GM19240 (cell line): ENCODE results near the gene CD163.
"Not testable (repeated sequence)": the region's sequence is repeated elsewhere in the genome, so short reads cannot be mapped to it uniquely, and the experiment has no call there.

ENCODE experiments used
- DNase-seq: peaks from one replicate; pipeline ENCODE4 v3.0.0; 2011; ENCODE audit warnings: low spot score; ENCODE audit not compliant: insufficient read length

The CD163 gene

GRCh38 chr12:7503686-7504415 lies at the start of gene CD163:
Gene CD163 (minus strand): TSS chr12:7503777. CDS start chr12:7503690, 87 bp downstream.
- no peak for DNase-seq

GRCh38 chr12:7542813-7543212 lies 39.2 kb upstream of the CD163 start:
- no peak for DNase-seq

DNA sequence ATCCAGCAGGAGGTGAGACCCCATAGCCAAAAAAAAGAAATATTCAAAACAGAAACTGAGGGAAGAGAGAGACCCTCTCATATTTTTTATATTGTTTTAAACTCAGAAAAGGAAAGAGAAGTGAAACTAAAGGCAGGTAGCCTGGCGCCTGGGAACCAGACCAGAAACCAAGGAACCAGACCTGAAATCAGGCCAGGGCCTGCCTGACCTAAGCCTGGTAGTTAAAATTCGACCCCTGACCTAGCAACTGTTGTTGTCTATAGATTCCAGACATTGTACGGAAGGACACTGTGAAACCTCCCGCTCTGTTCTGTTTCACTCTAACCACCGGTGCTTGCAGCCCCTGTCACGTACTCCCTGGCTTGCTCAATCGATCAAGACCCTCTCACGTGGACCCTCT lies 38.5 kb upstream of the CD163 start:
- no peak for DNase-seq

- no peak for DNase-seq
These were observed 10.8 kb upstream of the CD163 start for GRCh38 chr12:7514416-7514815.

DNA sequence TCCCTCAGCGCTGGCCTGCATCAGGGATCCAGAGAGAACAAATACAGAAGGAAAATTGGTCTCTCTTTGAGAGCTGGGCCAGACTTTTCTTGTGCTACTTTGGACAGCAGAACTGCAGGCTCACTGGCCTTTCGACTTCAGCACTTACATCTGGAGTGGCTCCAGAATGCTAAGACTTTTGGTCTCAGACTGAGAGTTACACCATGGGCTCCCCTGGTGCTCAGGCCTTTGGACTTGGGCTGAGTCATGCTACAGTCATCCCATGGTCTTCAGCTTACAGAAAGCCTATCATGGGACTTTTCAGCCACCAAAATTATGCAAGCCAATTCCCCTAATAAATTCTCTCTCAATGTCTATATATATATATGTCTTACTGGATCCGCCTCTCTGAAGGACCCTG lies 9.0 kb upstream of the CD163 start:
- no peak for DNase-seq

DNA sequence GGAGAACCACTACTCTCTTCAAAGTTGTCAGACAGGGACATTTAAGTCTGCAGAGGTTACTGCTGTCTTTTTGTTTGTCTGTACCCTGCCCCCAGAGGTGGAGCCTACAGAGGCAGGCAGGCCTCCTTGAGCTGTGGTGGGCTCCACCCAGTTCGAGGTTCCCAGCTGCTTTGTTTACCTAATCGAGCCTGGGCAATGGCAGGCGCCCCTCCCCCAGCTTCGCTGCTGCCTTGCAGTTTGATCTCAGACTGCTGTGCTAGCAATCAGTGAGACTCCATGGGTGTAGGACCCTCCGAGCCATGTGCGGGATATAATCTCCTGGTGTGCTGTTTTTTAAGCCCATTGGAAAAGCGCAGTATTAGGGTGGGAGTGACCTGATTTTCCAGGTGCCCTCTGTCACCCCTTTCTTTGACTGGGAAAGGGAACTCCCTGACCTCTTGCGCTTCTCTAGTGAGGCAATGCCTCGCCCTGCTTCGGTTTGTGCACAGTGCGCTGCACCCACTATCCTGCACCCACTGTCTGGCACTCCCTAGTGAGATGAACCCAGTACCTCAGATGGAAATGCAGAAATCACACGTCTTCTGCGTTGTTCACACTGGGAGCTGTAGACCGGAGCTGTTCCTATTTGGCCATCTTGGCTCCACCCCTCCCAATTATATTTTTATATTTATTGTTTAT lies 6.4 kb upstream of the CD163 start:
- not testable (repeated sequence) for DNase-seq

GRCh38 chr12:7502612-7503011 lies 965 bp downstream of the CD163 start:
- DNase-seq: no peak

DNA sequence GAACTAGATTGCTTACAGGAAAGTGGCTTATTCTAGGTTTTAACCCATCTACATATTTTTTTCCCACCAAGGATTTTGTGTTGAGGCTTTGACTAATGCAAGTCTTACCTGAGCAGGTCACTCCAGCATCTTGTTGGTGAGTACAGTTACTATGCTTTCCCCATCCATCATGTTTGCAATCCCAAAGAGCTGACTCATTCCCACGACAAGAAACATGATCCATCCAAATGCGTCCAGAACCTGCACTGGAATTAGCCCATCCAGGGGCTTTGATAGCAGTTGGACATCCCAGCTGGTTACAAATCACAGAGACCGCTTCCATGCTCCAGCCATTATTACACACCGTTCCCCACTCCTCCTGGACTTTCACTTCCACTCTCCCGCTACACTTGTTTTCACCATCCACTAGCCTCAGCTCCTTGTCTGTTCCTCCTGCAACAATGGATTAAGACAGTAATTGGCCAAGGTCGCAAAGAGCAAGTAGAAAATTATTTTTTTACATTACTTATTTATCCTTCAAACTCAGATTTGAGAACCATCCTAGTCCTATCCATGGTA lies 2.5 kb downstream of the CD163 start:
- no peak for DNase-seq

DNA sequence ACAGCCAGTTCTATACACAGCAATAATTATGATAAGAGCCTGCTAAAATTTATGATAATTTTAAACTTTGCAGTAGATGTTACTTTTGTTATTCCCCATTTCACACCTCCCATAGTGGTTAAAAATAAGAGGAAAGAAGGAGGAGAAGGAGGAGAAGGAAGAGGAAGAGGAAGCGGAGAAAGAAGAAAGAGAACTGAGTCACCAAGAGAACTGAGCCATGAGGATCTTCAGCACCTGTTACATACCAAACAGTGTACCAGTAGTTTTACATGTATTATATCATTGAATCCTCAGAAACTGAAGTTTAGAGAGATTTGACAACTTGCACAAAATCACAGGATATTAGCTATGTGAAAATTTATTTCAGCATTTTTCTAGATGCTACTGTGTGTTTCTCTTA lies 3.9 kb downstream of the CD163 start:
- DNase-seq: no peak

DNA sequence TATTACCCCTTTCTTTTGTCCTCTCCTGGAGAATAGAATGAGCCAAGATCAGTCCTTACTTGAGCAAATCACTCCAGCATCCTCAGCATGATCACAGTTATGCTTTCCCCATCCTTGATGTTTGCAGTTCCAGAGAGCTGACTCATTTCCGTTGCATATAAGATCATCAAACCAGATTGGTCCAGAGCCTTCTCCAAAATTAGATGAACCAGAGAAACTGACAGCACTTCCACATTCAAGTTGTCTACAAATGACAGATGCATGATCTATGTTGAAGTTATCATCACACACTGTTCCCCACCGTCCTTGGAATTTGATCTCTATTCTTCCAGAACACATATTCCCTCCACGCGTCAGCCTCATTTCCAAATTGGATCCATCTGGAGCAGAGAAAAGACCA lies 4.8 kb downstream of the CD163 start:
- DNase-seq: no peak

- no peak for DNase-seq
These were observed 5.9 kb downstream of the CD163 start for GRCh38 chr12:7497661-7498060.

- DNase-seq: no peak
These were observed 7.1 kb downstream of the CD163 start for GRCh38 chr12:7496451-7496850.

GRCh38 chr12:7495136-7495535 lies 8.4 kb downstream of the CD163 start:
- DNase-seq: no peak

DNA sequence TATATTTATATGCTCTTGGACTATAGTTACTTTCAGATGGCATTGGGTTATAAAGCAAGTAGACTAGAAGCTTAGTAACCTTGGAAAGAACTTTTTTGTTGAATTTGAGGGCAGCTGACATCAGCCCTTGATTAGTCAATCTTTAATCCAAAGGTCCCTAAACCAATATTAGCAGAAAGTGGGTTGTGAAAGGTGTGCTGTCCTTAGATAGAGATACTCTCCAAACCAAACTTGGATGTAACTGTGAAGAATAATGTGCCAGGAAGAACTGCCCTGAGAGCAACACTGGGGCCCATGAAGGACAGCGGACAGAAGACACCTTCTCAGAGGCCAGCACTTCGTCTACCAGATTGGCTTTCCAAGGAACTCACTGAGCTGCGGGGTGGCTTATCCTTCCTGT lies 10.6 kb downstream of the CD163 start:
- DNase-seq: no peak

DNA sequence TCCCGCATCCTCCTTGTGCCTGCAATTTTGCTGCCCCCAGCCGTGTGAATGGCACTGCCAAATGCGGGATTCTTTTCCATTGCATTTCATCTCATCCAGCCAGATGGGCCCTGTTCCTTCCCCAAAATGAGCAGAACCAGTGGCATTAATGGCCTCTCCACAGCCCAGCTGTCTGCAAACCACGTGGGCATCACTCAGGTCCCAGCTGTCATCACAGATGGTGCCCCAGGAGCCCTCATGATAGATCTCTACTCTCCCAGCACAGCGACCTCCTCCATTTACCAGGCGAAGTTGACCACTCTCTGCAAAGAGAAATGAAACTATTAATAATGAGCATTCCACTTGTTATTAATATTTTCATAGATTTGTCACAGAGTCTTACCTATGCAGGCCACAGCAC lies 17.1 kb downstream of the CD163 start:
- DNase-seq: no peak

GRCh38 chr12:7485095-7485494 lies 18.5 kb downstream of the CD163 start:
- no peak for DNase-seq

- no peak for DNase-seq
These were observed 20.2 kb downstream of the CD163 start for GRCh38 chr12:7483343-7483742.

DNA sequence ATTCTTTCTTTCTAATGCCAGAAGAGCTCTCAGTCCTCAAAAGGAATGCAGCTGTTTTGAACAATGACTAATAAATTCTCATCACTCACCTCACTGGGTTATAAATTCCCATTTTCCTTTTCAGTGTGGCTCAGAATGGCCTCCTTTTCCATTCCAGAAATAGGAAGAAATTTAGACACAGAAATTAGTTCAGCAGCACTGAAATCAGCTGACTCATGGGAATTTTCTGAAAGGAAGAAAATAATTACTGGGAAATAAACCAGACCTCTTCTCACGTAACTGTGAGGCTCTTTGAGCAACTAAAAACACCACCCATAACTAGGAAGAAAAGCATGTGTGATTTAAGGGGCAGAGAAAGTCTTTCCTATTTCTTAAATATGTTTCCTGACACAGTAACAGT lies 23.8 kb downstream of the CD163 start:
- no peak for DNase-seq

DNA sequence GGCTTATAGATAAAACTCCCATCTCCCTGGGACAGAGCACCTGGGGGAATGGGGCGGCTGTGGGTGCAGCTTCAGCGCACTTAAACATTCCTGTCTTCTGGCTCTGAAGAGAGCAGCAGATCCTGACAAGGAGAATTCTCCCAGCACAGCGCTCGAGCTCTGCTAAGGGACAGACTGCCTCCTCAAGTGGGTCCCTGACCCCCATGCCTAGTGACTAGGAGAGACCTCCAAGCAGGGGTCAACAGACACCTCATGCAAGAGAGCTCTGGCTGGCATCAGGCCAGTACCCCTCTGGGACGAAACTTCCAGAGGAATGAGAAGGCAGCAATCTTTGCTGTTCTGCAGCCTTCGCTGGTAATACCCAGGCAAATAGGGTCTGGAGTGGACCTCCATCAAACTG lies 31.5 kb downstream of the CD163 start:
- no peak for DNase-seq

DNA sequence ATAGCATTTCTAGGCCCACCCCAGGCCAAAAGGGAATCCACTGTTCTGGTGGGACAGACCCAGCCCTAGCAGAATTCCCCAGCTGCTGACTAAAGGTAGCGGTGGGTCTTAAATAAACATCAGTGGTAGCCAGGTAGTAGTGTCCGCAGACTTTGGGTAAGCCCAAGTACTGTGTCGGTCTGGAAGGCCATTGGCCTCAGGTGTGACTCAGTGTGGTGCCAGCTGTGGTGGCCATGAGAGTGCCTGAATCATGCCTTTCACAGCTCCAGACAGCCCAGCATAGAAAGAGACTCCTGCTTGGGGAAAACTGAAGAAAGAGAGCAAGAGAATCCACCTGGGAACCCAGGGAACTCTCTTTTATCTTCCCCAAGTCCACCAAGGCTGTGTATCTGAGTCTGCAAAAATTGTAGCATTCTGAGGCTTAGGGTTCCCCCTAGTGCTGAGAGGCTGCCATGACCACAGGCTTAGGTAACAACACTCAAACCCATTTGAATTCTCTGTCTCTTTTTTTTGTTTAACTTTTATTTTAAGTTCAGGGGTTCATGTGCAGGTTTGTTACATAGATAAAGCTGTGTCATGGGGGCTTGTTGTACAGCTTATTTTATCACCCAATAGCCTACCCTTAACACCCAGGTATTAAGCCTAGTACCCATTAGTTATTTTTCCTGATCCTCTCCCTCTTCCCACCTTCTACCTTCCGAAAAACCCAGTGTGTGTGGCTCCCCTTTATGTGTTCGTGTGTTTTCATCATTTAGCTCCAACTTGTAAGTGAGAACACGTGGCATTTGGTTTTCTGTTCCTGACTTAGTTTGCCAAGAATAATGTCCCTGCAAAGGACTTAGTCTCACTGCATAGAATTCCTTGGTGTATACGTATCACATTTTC lies 43.0 kb downstream of the CD163 start:
- DNase-seq: no peak

DNA sequence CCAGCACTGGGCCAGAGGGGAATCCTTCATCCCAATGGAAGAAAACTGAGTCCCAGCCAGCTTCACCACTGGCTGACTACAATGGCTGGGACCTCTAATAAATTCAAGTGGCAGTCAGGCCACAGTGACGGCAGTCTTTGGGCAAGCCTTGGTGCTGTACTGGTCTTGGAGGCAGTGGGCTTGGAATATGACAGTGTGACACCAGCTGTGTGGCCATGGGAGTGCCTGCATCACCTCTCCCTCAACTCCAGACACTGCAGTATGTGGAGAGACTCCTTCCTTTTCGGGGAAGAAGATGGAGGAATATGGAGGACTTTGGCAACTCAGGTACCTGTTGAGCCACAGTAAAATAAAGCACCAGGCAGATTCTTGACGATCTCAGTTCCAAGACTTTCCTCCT lies 43.6 kb downstream of the CD163 start:
- no peak for DNase-seq

DNA sequence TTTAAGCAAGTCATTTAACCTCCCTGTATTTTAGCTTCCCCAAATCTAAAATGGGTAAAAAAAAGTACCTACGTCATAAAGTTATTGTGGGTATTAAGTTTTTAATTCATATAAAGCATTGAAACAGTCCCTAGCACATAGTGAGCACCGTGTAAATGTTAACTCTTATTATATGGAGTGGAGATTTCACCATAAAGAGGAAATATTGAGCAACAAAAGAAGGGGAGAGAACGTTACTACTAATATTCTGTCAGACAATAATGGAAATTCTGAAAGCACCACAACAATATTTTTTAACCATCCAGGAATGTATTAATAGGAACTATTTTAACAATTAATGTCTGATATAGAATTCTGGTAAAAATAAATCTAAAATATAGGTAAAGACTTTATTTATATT lies 51.8 kb downstream of the CD163 start:
- DNase-seq: no peak
